COLO668 (cell line): ENCODE results near the gene EGLN1.

ENCODE experiments used
- DNase-seq: peaks from one replicate; lab custom pipeline; 2025; ENCODE audit not compliant: unreplicated experiment; lab: John Stamatoyannopoulos, UW

Gene EGLN1

DNA sequence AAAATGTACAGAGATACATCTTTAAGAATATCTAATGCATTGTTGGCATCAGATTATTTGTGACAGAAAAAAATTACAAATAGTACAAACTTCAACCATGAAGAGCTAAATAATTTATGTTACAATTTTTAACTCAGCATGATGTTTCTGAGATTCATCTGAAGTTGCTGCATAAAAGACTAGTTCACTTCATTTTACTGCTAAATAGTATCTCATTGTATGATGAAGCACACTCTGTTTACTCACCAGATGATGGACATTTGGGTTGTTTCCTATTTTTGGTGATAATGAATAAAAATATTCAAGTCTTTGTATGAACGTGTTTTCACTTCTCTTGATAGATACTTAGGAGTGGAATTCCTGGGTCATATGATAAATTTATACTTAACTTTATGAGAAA, 20.6 kb downstream of the EGLN1 start:
- no peak for DNase-seq

DNA sequence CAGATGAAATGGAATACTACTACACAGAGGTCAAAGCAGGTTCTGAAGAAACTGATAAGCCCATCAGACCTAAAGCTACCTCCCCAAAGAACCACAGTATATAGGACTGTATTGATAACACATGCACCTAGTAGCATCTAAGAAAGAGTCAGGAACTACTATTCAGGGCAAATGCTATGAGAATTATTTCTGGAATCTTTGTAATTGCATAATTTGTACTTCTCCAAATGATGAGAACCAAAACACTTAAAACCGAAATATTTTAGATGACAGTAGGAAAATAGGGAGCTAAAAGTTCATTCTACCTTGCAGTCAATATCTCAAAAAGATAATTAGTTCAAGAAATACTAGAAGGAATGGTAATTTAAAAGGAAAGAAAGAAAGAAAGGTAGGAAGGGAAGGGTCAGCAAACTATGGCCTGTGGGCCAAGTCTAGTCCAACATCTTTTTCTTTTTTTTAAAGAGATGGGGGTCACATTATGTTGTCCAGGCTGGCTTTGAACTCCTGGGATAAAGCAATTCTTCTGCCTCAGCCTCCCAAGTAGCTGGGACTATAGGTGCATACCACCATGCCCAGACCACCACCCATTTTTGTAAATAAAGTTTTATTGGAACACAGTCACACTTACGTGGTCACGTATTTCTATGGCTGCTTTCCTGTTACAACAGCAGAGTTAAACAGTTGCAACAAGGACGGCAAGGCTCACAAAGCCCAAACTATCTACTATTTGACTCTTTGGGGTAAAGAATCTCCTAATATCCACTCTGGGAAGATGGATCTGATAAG, 24.0 kb downstream of the EGLN1 start:
- DNase-seq = no peak

DNA sequence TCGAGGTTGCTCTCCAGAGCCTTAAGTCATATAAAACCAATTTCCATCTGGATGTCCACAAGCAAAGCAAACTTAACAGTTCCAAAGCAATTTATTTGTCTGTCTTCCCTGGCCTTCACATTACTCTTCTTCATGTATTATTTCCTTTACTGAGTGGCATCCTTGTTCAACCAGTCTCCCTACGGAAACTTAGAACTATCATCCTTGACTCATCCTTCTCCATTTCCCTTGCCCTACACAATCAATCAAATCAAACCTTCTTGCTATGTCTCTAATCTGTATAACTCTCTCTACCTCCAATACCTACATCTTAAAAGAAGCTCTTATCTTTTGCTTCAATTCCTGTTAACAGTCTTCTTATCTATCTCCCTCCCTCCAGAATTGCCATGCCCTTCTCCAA, 25.4 kb downstream of the EGLN1 start:
- DNase-seq = no peak

DNA sequence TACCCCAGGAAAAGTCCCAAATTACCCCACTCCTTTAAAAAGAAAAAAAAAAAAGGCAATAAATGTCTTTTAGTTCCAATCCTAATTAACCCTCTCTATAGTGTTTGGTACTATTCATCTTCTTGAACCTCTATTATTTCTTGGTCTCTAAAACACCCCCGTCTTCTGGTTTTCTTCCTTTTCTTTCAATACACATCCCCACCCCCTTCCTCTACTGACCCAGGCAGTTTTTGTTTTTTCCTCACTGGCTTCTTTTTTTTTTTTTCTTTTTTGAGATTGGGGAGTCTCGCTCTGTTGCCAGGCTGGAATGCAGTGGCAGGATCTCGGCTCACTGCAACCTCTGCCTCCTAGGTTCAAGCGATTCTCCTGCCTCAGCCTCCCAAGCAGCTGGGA, 26.1 kb downstream of the EGLN1 start:
- DNase-seq = no peak

DNA sequence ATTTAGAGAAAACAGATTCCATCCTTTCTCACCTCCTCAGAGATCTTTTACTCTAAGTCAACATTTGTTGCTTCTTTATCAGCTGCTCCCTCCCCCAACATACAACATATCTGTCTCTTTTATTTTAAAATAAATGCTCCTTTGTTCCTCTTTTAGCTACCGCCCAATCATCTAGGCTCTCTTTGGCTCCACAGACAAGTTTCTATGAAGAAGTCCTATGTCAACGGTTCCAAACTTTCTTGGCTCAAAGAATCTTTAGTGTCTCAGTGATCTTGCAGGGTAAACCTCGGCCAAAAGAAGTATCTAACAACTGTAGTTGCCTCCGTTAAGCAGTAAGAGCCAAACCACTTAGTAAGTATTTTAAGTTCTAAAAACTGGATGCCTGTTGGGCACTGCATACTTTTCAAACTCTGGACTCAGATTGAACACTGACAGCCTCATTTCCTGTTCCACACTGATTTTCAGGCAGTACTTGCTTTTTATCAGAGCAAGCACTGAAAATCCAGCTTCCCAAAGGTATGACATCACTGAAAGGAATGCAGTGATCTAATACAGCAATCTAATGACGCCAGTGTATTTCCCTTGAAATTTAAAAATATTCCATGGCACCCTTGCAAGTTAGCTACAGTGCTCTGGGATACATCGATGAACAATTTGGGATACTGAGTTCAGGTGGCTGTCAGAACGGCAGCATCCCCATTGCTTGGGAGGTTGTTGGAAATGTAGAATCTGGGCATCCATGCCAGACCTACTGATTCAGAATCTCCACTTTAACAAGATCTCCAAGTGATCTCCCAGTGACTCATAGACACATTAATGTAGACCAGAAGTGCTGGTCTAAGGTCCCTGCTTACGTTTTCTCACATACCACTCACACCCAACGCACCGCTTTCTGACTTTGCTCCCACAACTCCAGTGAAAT, 26.8 kb downstream of the EGLN1 start:
- DNase-seq = no peak

DNA sequence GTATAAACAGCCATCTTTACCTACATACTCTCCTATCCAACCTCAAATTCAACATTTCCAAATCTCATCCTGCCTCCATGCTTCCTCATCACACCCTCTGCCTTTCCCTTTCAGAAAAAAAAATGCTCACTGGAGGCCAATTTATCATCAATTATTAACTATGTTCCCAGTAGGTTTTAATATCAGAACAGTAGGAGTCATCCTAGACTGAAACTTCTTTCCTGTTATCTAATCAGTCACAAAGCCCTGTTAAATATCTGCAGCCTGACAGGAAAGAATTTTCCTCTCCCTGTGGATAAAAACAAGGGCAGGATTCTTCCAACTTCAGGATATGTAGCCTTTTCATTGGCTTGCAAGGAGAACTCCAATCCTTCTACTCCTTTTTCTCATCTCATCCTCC, 28.4 kb downstream of the EGLN1 start:
- DNase-seq = no peak

DNA sequence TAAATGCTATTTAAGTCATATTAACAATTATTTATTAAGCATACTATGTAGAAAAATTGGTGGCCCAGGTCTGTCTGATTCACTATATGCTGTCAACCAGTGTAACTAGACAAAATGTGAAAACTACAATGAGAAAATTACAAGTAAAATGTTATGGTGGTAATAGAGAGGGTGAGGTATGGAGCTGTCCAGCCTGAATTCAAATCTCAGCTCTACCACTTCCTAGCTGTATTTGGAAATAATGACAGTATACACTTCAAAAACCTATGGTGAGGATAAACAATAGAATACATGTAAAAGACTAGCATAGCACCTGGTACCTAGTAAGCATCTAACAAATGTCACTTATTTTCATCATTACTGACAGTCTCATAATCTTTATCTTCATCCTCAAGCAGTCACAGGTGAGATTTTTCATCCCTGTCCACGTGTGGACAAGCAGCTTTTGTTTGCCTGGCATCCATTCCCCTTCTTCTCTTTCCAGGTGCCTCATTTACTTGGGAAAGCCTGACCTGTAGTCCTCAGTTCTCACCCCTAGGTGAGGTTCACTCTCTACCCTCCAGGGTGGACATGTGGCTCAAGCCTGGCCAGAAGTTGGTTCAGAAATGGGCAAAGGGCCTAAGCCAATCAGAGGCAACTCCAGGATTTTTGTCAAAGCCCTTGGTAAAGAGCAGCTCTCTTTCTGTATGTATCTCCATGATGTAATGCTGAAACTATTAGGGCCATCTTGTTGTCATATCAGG, 29.5 kb downstream of the EGLN1 start:
- DNase-seq = no peak

DNA sequence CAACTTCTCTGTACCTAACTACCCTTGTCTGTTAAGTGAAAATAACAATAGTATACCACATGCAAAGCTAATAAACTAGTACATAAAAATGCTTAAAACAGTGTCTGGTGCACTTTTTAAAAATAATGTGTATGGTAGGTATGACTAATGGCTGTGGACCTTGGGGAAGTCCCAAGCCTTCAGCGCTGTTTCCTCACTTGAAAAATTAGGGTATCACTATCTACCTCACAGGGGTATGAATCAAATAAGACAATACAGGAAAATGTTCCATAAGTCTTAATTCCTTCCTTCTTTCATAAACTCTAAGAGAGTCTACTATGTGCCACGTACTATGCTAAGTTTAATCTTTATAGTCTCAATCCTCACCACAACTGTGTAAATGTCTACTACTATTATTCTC, 32.0 kb downstream of the EGLN1 start:
- no peak for DNase-seq

DNA sequence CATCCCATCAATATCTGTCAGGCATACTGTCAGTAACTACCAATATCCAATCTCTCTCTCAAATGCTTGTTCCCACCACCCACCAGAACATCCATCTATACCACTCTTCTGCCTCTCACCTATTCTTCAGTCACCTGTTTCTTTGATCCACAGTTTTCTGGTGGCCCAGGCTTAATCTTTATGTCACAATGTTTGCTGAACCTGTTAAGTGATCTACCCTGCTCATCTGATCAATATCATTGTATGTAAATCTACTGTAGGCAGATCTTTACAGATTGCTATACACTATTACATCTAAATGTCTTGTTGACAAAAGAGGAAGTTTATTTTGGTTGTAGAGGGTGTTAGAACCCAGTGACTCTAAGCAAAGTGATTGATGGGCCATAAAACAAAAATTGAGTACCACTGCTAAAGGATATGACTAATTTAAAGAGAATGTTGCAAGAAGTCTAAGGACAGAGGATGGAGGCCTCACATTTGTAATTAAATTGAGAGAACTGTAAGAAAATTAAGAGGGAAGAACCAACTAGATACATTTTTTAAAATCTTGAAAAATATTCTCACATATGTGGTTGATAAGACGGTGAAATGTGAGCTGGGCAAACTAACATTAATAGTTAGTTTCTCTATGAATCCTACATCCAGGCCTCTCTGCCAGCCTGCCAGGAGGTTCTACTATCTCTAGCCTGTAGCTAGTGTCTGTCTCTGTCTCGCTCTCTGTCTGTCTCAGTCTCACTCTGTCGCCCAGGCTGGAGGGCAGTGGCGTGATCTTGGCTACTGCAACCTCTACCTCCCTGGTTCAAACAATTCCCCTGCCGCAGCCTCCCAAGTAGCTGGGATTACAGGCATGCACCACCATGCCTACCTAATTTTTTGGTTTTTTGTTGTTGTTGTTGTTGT, 34.1 kb downstream of the EGLN1 start:
- no peak for DNase-seq

DNA sequence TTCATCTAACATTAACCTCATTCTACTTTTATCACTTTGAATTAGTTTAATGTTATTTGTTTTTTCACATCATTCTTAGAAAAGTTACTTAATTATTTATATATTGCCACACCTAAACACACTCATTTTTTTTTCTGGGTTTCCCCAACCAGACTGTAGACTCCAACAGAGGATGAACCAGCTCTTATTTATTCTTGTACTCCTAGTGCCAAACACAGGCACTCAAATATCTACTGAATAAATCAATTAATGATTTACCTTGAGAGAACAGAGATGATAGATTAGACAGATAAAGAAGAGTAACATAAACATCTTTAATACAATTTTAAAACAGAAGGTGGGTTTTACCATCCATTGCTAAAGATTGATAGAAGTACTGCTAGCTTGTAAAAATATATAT, 35.6 kb downstream of the EGLN1 start:
- DNase-seq = no peak

DNA sequence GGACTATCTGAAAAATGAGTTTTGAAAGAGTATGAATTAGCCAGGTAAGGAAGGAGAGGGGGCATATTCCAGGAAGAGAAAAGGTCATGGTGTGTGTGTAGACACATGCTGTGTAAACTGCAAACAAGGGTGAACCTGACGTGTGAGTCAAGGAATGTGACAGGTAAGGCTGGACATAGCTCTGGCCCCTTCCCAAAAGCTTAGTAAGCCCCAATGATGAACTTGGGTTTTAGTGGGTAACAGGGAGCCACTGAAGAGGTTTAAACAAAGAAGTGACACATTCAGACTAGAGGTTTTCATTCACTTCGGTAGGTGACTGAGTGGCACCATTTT, 36.7 kb downstream of the EGLN1 start:
- DNase-seq = no peak

DNA sequence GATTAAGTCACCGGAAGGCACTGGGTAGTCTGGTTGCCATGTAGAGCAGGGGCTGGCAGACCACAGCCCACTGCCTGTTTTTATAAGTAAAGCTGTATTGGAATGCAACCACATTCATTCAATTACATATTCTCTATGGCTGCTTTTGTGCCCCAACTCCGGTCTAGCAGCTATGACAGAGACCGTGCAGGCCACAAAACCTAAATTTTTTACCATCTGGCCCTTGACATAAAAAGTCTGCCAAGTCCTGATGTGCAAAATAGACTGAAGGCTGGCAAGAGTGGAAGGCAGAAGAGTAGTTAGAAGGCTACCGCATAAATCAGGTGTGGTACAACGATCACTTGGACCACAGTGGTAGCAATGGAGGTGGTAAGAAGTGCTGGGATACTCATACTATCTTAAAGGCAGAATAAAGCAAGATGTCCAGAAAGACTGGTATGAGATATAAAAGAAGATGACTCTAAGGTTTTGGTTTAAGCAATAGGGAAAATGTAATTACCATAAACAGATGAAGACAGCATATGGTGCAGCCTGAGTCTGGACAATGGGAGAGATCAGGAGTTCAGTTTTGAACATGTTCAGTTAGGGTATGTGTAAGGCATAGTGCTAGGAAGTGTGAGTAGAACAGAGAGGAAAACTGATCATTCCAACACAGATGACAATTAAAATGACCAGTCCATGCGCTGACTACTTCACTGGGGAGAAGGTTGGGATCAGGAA, 37.2 kb downstream of the EGLN1 start:
- DNase-seq = no peak

DNA sequence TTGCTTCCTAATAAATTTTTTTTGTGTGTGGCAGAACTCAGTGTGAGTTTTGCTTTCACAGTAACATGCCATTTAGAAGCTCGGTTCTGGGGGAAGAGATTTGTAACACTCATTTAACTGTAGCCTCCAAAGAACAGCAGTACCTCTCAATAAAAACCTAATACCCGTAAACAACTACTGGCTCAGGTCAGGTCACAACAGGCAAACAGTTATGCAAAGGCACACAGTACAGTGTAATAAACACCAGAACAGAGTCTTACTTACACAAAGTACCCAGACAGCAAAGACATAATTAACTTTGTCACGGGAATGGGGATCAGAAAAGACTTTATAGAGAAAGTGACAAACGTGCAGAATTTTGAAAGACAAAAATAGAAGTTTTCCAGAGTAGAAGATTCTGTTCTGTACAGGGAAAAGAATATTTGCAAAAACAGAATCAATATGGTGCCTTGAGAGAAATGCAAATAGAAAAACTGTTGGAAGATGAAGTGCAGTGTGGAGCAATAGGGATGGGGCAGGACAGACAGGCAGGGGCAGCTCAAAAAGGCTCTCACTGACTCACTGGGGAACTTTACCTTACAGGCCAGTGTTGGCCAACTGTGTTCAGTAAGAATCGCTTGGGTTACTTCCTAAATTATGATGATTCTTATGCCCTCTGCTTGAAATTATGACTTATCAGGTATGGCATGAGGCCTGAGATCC, 38.8 kb downstream of the EGLN1 start:
- DNase-seq = no peak

DNA sequence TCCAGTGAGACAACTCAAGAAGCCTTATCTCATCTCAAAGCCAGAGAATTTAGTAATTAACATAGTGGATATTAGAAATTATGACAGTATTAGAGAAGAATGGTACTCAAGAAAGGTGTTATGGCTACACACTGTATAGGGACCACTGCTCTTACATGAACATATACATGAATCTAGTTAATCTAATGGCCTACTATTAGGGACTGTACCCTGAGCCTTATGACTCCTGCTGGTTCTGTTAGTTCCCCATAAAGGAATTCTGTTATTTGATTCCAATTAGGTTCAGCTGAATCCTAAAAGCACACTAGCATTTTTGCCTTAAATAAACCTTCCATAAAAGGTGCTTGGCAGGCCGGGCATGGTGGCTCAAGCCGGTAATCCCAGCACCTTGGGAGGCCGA, 39.7 kb downstream of the EGLN1 start:
- DNase-seq = no peak

DNA sequence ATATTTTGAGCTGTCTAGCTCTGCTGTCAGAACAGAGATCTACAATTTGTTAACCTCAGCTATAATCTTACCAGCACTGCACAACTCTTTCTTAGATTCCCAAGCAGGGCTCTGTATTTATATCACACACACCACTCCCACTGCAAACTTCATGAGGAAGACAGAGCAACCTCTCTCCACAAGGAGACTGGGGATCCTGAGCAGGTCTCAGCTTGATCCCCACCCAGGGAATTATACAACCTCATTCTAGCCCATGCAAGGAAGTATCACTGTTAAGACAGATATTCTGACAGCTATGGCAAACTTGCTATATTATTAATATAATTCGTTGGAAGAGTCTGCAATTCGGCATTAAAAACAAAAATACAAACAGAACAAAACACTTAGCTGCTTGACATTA, 40.4 kb downstream of the EGLN1 start:
- no peak for DNase-seq

DNA sequence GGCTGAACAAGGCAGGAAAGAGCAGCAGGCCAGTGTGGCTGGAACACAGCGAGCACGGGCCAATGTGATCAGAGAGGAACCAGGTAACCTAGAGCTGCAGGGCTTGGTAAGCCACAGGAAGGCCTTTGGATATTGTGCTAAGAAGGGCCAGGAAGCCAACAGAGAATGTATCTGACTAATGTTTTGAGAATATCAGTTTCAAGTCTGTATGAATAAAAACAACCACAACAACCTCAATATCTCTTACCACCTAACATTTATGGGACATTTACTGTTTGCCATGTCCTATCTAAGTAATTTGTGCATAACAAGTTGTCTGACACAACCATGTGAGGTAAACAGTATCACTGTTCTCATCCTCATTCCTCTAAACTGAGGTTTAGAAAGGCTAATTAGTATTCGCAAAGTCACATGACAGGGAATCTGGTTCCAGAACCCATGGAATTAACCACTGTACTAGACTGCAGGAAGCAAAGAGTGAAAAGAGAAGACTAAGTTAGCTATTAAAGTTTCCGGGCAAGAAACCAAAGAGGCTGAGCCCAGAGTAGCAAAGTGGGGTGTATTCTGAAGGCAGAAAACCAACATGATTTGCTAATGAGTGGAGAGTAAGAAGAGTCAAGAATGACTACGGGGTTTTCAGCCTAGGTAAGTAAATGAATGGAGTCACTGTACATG, 45.1 kb downstream of the EGLN1 start:
- DNase-seq = no peak

DNA sequence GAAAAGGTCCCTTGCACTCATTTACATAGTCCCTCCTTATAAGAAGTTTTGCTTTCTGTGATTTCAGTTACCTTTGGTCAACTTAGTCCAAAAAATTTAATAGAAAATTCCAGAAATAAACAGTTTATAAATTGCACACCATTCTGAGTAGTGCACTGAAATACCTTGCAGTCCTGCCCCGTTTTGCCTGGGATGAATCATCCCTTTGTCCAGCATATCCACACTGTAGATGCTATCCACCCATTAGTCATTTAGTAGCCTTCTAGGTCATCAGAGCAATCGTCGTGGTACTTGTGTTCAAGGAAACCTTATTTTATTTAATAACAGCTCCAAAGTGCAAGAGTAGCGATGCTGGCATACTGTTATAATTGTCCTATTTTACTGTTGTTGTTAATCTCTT, 46.0 kb downstream of the EGLN1 start:
- no peak for DNase-seq

DNA sequence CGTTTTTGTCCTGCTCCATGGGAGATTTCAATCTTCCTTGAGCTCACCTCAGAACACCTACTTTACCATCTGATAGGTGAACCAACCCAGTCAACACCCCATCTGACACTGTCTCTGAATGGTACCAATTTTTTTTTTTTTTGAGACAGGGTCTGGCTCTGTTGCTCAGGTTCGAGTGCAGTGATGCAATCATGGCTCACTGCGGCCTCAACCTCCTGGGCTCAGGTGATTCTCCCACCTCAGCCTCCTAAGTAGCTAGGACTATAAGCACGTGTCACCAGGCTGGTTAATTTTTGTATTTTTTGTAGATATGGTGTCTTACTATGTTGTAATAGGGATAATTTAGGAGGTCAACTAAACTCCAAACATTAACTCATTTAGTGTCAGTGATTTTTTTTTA, 47.7 kb downstream of the EGLN1 start:
- DNase-seq = no peak

DNA sequence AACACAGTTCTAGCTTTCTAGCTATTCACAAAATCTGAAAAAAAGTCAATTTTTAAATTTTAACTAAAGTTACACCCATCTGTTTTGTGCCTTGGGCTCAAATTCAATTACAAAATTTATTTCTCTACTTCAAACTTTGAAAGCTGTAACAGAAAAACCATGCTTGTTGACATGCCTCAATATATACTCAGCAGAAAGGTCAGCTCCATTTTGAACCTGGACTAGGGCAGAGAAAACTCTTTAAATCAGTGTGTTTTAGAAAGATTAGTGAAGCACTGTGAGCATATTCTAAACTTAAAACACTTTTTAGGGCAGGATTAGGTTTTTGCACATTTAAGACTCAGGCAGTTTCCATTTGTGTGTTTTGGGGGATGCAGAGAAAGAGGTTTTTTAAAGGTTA, 49.6 kb downstream of the EGLN1 start:
- no peak for DNase-seq
